ENCODE results near the gene SSRP1.

DNA sequence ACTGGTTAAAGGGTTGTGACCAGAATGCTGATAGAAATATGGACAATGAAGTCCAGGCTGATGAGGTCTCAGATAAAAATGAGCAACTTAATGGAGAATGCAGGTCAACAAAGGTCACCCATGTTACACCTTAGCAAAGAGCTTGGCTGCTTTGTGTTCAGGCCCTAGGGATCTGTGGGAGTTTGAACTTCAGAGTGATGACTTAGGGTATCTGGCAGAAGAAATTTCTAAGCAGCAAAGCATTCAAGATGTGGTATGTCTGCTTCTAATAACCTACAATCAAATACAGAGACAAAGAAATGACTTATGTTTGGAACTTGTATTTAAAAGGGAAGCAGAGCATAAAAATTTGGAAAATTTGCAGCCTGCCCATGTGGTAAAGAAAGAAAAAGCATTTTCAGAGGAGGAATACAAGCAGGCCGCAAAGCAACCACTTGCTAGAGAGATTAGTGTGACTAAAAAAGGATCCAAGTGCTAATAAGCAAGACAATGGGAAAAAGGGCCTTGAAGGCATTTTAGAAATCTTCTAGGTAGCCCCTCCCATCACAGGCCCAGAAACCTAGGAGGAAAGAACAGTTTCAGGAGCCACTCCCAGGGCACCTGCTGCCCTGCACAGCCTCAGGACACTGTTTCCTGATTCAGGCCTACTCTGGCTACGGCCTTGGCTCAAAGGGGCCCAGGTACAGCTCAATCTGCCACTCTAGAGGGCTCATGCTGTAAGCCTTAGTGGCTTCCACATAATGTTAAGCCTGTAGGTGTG, 52.3 kb downstream of the SSRP1 start:
- TF ChIP-seq, protein P1, sequence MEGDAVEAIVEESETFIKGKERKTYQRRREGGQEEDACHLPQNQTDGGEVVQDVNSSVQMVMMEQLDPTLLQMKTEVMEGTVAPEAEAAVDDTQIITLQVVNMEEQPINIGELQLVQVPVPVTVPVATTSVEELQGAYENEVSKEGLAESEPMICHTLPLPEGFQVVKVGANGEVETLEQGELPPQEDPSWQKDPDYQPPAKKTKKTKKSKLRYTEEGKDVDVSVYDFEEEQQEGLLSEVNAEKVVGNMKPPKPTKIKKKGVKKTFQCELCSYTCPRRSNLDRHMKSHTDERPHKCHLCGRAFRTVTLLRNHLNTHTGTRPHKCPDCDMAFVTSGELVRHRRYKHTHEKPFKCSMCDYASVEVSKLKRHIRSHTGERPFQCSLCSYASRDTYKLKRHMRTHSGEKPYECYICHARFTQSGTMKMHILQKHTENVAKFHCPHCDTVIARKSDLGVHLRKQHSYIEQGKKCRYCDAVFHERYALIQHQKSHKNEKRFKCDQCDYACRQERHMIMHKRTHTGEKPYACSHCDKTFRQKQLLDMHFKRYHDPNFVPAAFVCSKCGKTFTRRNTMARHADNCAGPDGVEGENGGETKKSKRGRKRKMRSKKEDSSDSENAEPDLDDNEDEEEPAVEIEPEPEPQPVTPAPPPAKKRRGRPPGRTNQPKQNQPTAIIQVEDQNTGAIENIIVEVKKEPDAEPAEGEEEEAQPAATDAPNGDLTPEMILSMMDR (IDR thresholded peaks at IDR 0.05): no peak
- TF ChIP-seq POLR2A (IDR thresholded peaks at IDR 0.05): no peak

All from uterus (tissue), 2 donors.